Activated naive CD4-positive, alpha-beta T cell treated with anti-CD3 and anti-CD28 coated beads for 36 hours (primary cell): ENCODE data around the gene GLI2. TPM values are rescaled to one million over a fixed set of nuclear protein-coding genes. Genes with fewer than 3 reads are reported as not detected.

Source experiments
- CTCF ChIA-PET: fragments of 350-600 bp; sonication (Branson Sonifier 250); formaldehyde crosslinking; loops from one replicate; lab custom pipeline; 2021; ENCODE audit warnings: antibody characterized with exemption; lab: Charles Lee
- DNase-seq: peaks from one replicate; pipeline ENCODE4 v3.0.0-alpha.2; 2020
- H3K27ac Mint-ChIP-seq: one replicate; pipeline ENCODE4 v1.8.0; 2021; ENCODE audit warnings: mild to moderate bottlenecking, mixed read lengths
- H3K27me3 Mint-ChIP-seq: one replicate; pipeline ENCODE4 v1.8.0; 2021; ENCODE audit warnings: low read depth, mixed read lengths
- H3K36me3 Mint-ChIP-seq: one replicate; pipeline ENCODE4 v1.8.0; 2021; ENCODE audit warnings: low read depth, mixed read lengths
- H3K4me1 Mint-ChIP-seq: one replicate; pipeline ENCODE4 v1.8.0; 2021; ENCODE audit warnings: low read depth, mixed read lengths
- H3K4me3 Mint-ChIP-seq: one replicate; pipeline ENCODE4 v1.8.0; 2021; ENCODE audit warnings: mild to moderate bottlenecking, moderate library complexity, mixed read lengths
- H3K9me3 Mint-ChIP-seq: one replicate; pipeline ENCODE4 v1.8.0; 2021; ENCODE audit warnings: mixed read lengths
- intact Hi-C: fragments of 100-400 bp; cut with micrococcal nuclease; formaldehyde crosslinking; loops from one replicate; pipeline ENCODE4 v1.15.1; 2023
- total RNA-seq, 2 experiments: library from RNA; stranded (reverse); gene quantifications; one replicate each; pipeline ENCODE4 v1.2.3, GENCODE V29; 2021

The GLI2 gene
- total RNA-seq, 2 experiments from 2014 or later, result not detected

DNA sequence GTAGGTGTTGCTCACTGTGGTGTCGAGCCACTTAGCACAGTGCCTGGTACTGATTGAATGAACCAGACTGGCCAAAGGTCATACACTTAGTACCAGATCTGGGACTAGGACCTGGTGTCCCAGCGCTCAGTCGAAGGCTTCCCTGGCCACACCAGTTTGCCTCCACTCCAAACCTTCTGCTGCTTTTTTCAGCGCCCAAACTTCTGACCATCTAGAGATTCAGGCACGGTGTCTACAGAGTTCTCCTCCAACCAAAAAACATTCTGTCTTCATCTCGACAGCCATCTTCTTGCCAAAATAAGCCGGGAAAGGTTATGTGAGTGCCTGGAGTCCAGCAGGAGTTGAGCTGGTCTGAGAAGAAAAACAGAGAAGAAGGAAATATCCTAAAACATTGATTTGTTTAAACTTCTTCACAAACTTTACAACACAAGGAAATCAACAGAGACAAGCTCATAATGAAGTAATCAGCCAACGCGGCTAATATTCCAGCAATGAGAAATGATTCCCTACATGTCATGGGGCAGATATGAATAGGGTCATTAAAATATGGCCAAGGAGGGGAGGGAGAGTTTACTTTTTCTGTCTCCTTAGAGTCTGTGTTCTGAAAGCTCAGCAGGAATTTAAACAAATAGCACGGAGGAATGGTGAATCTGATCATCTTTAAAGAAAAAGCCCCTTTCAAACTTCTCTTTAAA, 2.3 kb upstream of the GLI2 start:
- Mint-ChIP-seq H3K27me3 (peaks cover 37% of the 10 kb centered on the region), H3K36me3 (no peaks in the 10 kb centered on the region), H3K4me1 (peaks cover 9% of the 10 kb centered on the region), H3K9me3 (no peaks in the 10 kb centered on the region), H3K27ac (no peak overlapping the region), H3K4me3 (no peak overlapping the region)
- no peak for DNase-seq
- CTCF ChIA-PET, result no interaction called here
- intact Hi-C loops, result no loop called here

DNA sequence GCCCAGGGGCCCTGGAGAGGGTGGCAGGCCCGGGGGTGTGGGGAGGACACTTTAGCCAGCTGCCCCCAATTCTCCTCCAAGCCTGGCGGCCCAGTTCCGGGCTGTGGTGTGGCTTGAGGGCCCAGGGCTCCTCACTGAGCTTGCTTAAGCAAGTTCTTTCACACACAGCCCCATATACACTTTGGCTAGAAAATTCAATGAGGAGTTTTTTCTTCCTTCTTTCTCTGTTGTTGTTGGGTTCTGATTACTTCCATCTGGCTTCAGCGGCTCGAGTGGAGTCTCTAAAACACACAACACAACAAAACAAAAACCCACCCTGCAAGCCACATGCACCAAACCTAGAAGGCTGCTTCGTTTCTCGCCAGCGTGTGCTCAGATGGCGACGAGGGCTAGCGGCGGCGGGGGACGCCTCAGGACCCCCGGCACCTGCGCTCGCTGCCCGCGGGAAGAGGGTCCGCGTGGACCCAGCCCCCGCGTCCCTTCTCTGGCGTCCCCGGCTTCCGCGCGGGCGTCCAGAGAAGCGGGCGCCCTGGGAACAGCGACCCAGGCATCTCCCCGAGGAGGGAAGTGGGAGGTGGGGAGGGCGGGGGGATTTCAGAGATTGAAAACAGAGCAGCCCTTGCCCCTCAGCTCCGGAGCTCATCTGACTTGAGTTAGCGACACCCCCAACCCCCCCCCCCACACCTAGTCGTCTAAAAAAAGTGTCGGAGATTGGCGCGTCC, 577 bp upstream of the GLI2 start:
- intact Hi-C loops, result loop anchor here (2.0 kb wide), 1 partner anchor 336 kb away; no protein-coding TSS in a partner anchor
- Mint-ChIP-seq H3K27me3 (peaks cover 52% of the 10 kb centered on the region), H3K27ac (no peak overlapping the region), H3K4me3 (no peak overlapping the region), H3K4me1 (peaks cover 9% of the 10 kb centered on the region), H3K36me3 (no peaks in the 10 kb centered on the region), H3K9me3 (no peaks in the 10 kb centered on the region)
- CTCF ChIA-PET, result interaction anchor here (0.7 kb wide), 1 partner anchor 251 kb away, joined by 5 read pairs; no protein-coding TSS in a partner anchor
- DNase-seq, result no peak

DNA sequence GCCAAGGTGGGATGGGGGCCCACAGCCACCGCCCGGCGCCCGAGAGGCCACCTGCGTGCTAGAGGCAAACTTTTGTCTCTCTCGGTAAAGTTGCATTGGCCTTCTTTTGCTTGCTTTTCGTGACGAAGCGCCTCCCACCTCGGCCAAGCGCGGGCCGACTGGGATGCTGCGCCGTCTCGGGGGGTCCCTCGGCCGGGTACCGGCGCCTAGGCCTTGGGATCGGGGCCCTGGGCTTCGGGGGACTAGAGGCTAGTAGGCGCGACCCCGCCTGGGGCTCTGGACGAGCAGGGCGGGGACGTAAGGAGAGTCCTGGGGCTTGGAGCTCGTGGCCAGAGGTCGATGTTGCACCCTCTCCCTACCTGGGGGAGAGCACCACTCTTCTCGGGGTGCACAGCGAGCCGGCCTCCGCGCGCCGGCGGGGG, 545 bp downstream of the GLI2 start:
- no peak overlapping the region for H3K4me3 Mint-ChIP-seq
- H3K9me3 Mint-ChIP-seq, result no peaks in the 10 kb centered on the region
- H3K36me3 Mint-ChIP-seq, result no peaks in the 10 kb centered on the region
- CTCF ChIA-PET, result no interaction called here
- H3K27ac Mint-ChIP-seq, result no peak overlapping the region
- peaks cover 62% of the 10 kb centered on the region for H3K27me3 Mint-ChIP-seq
- DNase-seq, result no peak
- intact Hi-C loops, result no loop called here
- peaks cover 9% of the 10 kb centered on the region for H3K4me1 Mint-ChIP-seq

DNA sequence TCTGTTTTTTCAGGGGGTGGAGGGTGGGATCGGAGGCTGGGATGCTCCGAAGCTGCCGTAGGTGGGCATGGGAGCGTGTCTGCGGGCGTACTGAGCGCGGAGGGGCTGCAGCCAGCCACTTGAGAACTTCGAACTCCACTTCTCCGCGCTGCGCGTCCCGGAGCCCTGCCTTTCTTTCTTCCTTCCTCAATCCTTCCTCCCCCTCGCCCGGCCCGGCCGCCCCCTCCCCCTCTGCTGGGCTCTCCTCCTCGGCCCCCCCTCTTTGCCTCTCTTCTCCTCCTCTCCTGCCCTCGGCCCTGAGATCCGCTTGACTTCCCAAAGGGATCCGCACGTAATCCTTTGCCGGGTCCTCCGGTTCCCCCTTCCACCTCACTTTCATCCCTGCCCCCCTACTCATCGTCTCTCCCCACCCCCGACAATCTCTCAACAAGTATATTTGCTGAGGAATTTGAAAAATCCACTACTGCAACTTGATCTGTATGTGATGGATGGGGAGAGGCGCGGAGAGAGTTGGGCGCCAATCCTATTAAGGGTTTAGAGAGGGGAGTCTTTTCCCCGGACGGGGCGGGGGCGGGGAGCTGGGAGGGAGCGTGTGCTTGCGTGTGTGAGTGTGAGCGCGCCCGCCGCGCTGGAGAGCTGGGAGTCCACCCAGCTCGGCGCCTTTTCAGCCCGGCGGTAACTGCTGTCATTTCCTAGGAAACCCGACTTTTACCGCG, 1.1 kb downstream of the GLI2 start:
- Mint-ChIP-seq H3K9me3 (no peaks in the 10 kb centered on the region), H3K27ac (no peak overlapping the region), H3K4me3 (no peak overlapping the region), H3K27me3 (peaks cover 63% of the 10 kb centered on the region), H3K36me3 (no peaks in the 10 kb centered on the region), H3K4me1 (peaks cover 9% of the 10 kb centered on the region)
- no peak for DNase-seq
- intact Hi-C loops, result no loop called here
- CTCF ChIA-PET, result interaction anchor here (1.2 to 1.3 kb wide), 2 partner anchors 41 to 56 kb away, joined by 3 to 5 read pairs; no protein-coding TSS in a partner anchor

DNA sequence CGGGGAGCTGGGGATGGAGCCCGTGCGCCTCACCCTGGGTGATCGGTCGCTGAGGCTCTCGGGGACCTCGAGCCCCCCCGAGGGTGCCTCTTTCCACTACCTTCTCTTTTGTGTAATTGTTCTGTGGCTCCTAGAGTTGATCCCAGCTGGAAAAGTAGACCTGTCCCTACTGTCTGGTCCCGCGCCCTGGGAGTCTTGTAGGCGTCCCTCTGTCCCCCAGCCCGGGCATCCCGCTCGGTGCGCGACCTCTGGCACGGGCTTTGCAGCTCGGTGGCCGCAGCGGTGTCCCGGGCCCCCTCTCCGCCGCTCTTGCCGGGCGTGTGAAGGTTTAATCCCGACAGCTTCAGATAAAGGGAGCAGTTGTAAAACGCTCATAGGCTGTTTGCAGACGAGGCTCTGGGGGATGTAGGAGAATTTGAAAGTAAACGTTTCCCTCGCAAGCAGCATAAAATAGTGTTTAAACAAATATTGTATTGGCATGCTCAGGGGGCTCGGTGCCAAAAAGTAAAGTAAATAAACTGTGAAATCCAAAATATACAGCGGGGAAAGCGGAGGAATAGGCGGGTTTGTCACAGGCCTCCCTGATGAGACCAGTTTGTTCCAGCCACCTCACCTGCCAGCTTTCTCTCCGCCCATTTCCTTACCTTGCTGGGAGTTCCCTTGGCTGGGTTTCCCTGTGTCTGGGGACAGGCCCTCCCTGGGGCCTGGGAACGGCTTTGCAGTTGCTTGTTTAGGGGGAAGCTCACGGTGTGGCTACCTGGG, 1.9 kb downstream of the GLI2 start:
- CTCF ChIA-PET, result interaction anchor here (1.2 to 1.3 kb wide), 2 partner anchors 42 to 57 kb away, joined by 3 to 5 read pairs; no protein-coding TSS in a partner anchor
- Mint-ChIP-seq H3K27me3 (peaks cover 66% of the 10 kb centered on the region), H3K27ac (no peak overlapping the region), H3K9me3 (no peaks in the 10 kb centered on the region), H3K36me3 (no peaks in the 10 kb centered on the region), H3K4me3 (no peak overlapping the region), H3K4me1 (peaks cover 9% of the 10 kb centered on the region)
- intact Hi-C loops, result no loop called here
- DNase-seq, result no peak

DNA sequence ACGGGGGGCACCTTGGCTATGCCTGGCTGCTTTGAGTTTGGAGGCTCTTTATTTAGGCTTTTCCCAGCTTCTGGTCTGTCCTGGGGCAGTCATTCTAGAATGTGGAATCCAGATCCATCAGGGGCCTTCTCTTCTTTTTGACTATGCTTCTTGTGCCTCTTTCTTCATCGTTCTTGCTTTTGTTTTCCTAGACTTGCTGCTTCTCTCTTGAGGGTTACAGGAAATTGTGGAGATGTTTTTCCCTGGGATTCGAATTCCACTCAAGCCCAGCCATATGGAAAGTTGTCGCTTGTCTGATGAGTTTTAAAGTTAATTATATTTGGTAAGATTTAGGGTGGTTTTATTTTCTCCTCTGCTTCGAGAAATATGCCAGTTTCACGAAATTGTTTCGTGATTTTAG, 2.4 kb downstream of the GLI2 start:
- Mint-ChIP-seq H3K36me3 (no peaks in the 10 kb centered on the region), H3K27me3 (peaks cover 66% of the 10 kb centered on the region), H3K4me1 (peaks cover 9% of the 10 kb centered on the region), H3K4me3 (no peak overlapping the region), H3K27ac (no peak overlapping the region), H3K9me3 (no peaks in the 10 kb centered on the region)
- no peak for DNase-seq
- intact Hi-C loops, result no loop called here
- CTCF ChIA-PET, result no interaction called here

DNA sequence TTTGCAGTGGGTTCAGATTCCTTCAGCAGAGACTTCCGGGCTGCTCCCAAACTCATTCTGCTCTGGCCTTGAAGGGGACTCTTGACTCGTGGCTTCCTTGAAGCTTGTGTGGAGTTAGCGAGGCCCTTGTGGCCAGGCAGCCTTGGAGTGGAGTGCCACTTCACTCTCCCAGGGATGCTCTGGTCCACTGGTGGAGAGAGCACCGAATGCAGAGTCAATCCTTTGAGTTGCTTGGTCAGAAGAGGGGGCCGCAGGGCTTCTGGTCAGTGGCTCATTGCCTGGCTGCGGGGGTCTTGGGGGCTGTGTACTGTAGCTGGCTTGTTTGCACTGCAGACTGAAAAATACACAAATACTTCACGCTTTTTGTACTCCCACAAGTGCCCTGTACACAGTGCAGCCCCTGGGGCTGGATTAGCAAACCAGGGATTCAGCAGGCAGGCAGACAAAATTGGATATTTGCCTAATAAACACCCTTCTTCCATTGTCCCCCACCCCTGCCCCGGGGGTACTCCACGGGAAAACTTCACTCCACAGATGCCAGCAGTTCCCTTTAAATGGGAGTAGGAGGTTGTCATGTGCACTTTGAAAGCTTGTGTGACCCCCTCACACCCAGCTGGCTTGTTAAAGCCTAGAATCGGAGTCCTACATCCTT, 3.2 kb downstream of the GLI2 start:
- intact Hi-C loops, result no loop called here
- no peak for DNase-seq
- H3K27ac Mint-ChIP-seq, result no peak overlapping the region
- CTCF ChIA-PET, result no interaction called here
- H3K36me3 Mint-ChIP-seq, result no peaks in the 10 kb centered on the region
- no peaks in the 10 kb centered on the region for H3K9me3 Mint-ChIP-seq
- H3K27me3 Mint-ChIP-seq, result peaks cover 63% of the 10 kb centered on the region
- peaks cover 9% of the 10 kb centered on the region for H3K4me1 Mint-ChIP-seq
- no peak overlapping the region for H3K4me3 Mint-ChIP-seq

DNA sequence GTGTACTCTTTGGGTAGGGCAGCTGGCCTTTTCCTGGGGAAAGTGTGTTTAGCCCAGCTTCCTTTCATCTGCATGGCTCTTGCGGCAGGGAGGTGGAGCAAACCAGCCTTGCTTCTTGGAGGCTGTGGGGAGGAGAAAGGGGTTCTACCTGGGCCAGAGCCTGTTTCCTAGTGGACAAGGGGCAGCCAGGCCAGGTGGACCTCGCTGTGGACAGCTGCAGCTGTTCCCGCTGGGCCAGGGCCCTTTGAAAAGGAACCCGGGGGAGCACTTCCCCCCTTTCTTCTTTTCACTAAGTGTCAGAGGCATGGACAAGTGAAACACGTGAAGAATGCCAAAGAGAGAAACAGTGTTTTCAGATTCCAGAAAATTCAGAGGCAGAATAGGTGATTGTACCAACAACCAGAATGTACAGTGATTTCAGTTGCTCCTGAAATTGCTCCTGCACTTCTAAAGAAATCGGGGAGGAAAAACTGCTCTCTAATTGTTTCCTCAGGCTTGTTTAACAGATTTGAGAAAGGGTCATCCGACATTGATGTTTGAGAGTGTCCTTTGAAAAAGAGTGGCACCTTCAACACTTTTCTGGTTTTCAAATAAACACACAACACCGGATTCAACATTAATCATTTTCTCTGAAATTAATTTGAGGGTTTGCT, 3.9 kb downstream of the GLI2 start:
- DNase-seq, result no peak
- no peak overlapping the region for H3K27ac Mint-ChIP-seq
- no peak overlapping the region for H3K4me3 Mint-ChIP-seq
- no peaks in the 10 kb centered on the region for H3K36me3 Mint-ChIP-seq
- H3K9me3 Mint-ChIP-seq, result no peaks in the 10 kb centered on the region
- H3K27me3 Mint-ChIP-seq, result peaks cover 65% of the 10 kb centered on the region
- CTCF ChIA-PET, result no interaction called here
- H3K4me1 Mint-ChIP-seq, result peaks cover 9% of the 10 kb centered on the region
- intact Hi-C loops, result no loop called here

DNA sequence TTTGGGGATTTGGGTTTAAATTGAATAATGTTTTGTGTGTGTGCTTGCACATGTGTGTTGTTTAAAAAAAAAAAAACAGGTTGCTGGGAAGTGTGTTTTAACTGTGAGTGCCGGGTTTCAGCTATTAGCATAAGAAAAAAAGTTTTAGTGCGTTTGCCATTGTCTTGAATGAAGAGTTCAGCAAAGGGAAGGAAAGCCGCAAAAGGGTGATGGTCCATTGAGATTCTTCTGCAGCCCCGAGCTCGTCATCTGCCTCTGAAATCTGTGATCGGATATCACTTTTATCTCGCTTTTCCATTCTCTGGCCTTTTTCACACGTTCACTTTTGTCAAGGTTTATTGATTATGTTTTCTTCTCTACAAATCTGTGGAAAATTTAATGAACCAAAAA, 4.7 kb downstream of the GLI2 start:
- no peak for DNase-seq
- Mint-ChIP-seq H3K4me3 (no peak overlapping the region), H3K27me3 (peaks cover 63% of the 10 kb centered on the region), H3K36me3 (no peaks in the 10 kb centered on the region), H3K9me3 (no peaks in the 10 kb centered on the region), H3K4me1 (peaks cover 9% of the 10 kb centered on the region), H3K27ac (no peak overlapping the region)
- intact Hi-C loops, result no loop called here
- CTCF ChIA-PET, result interaction anchor here (0.7 kb wide), 1 partner anchor 11 kb away, joined by 4 read pairs; no protein-coding TSS in a partner anchor

DNA sequence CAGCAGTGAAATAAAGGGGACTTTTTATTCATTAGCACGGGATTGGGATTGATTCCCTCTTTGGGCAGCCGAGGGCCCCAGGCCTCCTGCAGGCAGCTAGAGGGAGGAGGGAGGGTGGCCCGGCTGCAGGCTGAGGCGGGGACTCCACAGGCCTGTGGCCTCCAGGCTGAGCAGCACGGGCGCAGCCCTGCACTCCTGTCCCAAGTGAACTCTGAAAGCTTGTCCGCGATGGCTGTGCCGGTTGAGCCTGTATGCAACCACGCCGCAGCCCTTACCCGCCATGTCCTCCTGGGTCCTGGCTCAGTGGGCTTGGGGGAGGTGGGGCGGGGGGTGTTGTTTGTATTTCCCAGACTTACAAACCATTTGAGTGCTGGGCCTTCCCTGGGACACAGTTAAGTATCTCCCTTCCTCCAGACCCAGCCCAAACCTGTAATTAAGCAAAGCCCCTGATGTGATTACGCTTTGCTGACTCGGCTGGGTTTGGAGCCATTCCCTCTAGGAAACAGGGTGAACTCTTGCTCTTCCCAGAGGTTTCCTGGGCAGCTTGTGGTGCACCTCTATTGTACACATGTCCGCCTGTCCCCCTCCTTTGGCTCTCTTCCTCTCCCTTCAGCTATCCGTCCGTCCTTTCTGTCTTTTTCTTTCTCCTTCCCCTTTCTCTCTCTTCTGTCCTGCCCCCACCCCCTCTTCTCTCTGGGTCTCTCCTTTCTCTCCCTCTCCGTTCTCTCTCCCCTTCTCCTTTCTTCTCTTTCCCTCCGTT, 5.3 kb downstream of the GLI2 start:
- CTCF ChIA-PET, result interaction anchor here (0.7 kb wide), 1 partner anchor 10 kb away, joined by 4 read pairs; no protein-coding TSS in a partner anchor
- no peaks in the 10 kb centered on the region for H3K36me3 Mint-ChIP-seq
- intact Hi-C loops, result no loop called here
- no peak overlapping the region for H3K27ac Mint-ChIP-seq
- no peak overlapping the region for H3K4me3 Mint-ChIP-seq
- H3K9me3 Mint-ChIP-seq, result no peaks in the 10 kb centered on the region
- peaks cover 9% of the 10 kb centered on the region for H3K4me1 Mint-ChIP-seq
- peaks cover 63% of the 10 kb centered on the region for H3K27me3 Mint-ChIP-seq
- no peak for DNase-seq
